GM13976 (cell line): Measurements from ENCODE around the gene IMP3.
A peak's percentile ranks its signal among the peaks of the same experiment; 100 is the strongest.

ENCODE experiments used
- DNase-seq: peaks from one replicate; pipeline ENCODE4 v3.0.0; 2012; ENCODE audit warnings: low spot score
- CTCF ChIP-seq: IDR thresholded peaks from 2 replicates; pipeline ENCODE4 v1.5.1; 2012; ENCODE audit warnings: borderline replicate concordance, mild to moderate bottlenecking; ENCODE audit not compliant: insufficient read depth; ENCODE audit errors: extremely low read depth, missing control alignments, control extremely low read depth
- in situ Hi-C: fragments of 300-500 bp; cut with MboI; formaldehyde crosslinking; loops from one replicate; pipeline ENCODE4 v1.12.0; 2022; ENCODE audit warnings: low sequenced_read_pairs, mixed read lengths, inconsistent platforms; ENCODE audit not compliant: unreplicated experiment

The IMP3 gene

GRCh38 chr15:75649045-75649761 lies 9.2 kb upstream of the IMP3 start:
- DNase-seq = no peak
- TF ChIP-seq CTCF = no peak
- in situ Hi-C loops = loop anchor here (25.0 kb wide), 1 partner anchor 287 kb away; the partner anchor contains the start of gene MAN2C1

GRCh38 chr15:75648156-75649000 lies 8.4 kb upstream of the IMP3 start:
- peak; percentile 63 for DNase-seq
- in situ Hi-C loops = loop anchor here (25.0 kb wide), 1 partner anchor 286 kb away; the partner anchor contains the start of gene MAN2C1
- no peak for TF ChIP-seq CTCF

GRCh38 chr15:75647370-75648155 lies 7.5 kb upstream of the IMP3 start, which contains the start of gene SNX33:
SNX33 (plus strand) TSS chr15:75647912; CDS start chr15:75649103, 1,191 bp downstream.
- peak; percentile 61 for TF ChIP-seq CTCF
- DNase-seq = peak; percentile 84
- in situ Hi-C loops = loop anchor here (25.0 kb wide), 1 partner anchor 285 kb away; the partner anchor contains the start of gene MAN2C1

GRCh38 chr15:75646944-75647364 lies 6.9 kb upstream of the IMP3 start:
- no peak for TF ChIP-seq CTCF
- in situ Hi-C loops = loop anchor here (25.0 kb wide), 1 partner anchor 285 kb away; the partner anchor contains the start of gene MAN2C1
- no peak for DNase-seq

- DNase-seq = no peak
- TF ChIP-seq CTCF = no peak
- in situ Hi-C loops = loop anchor here (25.0 kb wide), 1 partner anchor 284 kb away; the partner anchor contains the start of gene MAN2C1
Observed at GRCh38 chr15:75646112-75646943, 6.3 kb upstream of the IMP3 start.

GRCh38 chr15:75644376-75644775 lies 4.4 kb upstream of the IMP3 start:
- in situ Hi-C loops = loop anchor here (25.0 kb wide), 1 partner anchor 282 kb away; the partner anchor contains the start of gene MAN2C1
- no peak for DNase-seq
- TF ChIP-seq CTCF = no peak
